NCI-H748 treated with DMSO at 0.1 percent for 48 hours (cell line): ENCODE results near the gene CEP89.
"Not testable (repeated sequence)": the region's sequence is repeated elsewhere in the genome, so short reads cannot be mapped to it uniquely, and the experiment has no call there.

Experiments
- DNase-seq: peaks from one replicate; lab custom pipeline; 2025; lab: John Stamatoyannopoulos, UW

Gene CEP89

GRCh38 chr19:32833388-32833787 lies 138.4 kb downstream of the CEP89 start:
- not testable (repeated sequence) for DNase-seq

DNA sequence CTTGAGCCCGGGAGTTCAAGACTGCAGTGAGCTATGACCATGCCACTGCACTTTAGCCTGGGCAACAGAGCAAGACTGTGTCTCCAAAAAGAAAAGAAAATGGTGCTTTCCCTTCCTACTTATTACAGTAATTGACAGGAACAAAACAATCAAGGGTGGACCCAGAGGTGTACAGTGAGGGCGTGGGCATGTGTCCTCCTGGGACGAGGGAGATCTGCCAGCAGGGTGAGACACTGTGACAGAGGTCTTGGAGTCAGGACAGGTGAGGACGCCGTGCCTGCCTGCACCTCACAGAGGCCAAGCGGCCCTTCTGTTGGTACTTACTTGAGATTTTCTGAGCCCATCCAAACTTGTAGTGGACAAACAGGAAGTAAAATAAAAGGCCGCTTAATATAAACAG lies 138.9 kb downstream of the CEP89 start:
- not testable (repeated sequence) for DNase-seq

DNA sequence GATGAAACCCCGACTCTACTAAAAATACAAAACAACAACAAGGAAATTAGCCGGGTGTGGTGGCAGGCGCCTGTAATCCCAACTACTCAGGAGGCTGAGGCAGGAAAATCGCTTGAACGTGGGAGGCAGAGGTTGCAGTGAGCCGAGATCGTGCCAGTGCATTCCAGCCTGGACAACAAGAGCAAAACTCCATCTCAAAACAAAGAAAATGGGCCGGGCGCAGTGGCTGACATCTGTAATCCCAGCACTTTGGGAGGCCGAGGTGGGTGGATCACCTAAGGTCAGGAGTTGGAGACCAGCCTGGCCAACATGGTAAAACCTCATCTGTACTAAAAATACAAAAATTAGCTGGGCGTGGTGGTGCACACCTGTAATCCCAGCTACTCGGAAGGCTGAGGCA lies 139.7 kb downstream of the CEP89 start:
- not testable (repeated sequence) for DNase-seq

GRCh38 chr19:32831611-32832010 lies 140.1 kb downstream of the CEP89 start:
- no peak for DNase-seq

- no peak for DNase-seq
These were observed 141.3 kb downstream of the CEP89 start for GRCh38 chr19:32830231-32831014.

- DNase-seq = no peak
These were observed 142.3 kb downstream of the CEP89 start for GRCh38 chr19:32829345-32829896.

DNA sequence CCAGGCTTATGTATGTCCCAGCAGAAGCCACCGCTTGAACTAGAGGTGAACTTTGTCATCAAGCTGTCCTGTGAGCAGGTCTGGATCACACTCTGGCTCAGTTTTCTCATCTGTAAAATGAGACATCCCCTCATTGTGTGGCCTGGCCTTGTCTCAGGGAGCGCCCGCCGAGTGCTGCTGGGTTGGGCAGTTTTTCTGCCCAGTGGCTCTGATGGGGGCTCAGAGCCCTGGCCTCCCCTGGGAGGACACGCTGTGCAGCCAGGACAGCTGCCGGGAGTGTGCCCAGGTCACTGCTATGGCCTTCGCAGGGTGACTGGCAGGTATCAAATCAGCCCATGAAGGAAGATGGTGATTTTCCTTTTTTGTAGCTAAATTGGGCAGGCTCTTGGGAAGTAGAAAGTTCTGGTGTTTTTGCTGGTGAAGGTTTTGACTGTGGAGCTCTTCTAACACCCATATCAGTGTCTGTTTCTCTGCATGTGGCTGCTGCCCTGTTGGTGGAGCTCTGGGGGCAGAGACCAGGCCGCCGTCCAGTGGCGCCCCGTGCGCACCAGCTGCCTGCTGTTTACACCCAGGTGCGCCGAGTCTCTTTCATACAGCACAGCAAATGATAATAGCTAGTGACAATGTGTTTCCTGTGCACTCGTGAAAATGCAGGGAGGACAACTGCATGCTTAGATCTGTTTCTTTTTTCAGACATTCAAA lies 143.0 kb downstream of the CEP89 start:
- DNase-seq = no peak

DNA sequence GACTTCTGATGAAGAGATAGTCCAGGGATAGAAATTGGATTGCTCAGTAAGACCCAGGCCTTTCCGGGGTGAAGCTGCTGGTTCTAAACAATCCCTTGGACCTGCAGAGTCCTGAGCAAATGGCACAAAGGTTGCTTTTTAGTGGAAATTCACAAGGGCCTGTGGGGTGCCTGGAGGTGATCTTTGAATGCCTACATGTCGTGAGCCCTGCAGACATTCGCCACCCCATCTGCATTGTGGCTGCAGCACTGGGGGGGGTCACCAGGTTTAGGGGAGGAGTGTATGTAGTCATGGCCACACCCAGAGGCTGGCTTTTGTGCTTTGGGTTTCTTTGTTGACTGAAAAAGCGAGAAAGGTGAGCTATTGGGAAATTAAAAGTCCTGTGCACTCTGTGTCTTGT lies 143.6 kb downstream of the CEP89 start:
- no peak for DNase-seq
